Mesodermal cell (in vitro differentiated cells): Measurements from ENCODE around the gene PDE10A.

Experiments used
- H3K27ac ChIP-seq: 2 replicates; pipeline ENCODE4 v1.7.0; 2013; ENCODE audit warnings: mild to moderate bottlenecking, low read depth, low read length, moderate library complexity; ENCODE audit not compliant: severe bottlenecking
- H3K36me3 ChIP-seq: 2 replicates; pipeline ENCODE4 v1.7.1; 2013; ENCODE audit warnings: mild to moderate bottlenecking, low read length, moderate library complexity; ENCODE audit not compliant: control insufficient read depth, insufficient read depth
- H3K4me1 ChIP-seq: one replicate; pipeline ENCODE4 v1.7.1; 2013; ENCODE audit warnings: mild to moderate bottlenecking, low read length; ENCODE audit not compliant: insufficient read depth, control insufficient read depth, poor library complexity, severe bottlenecking
- H3K4me3 ChIP-seq: 2 replicates; pipeline ENCODE4 v1.7.0; 2013; ENCODE audit warnings: low read length, control low read depth, mild to moderate bottlenecking; ENCODE audit not compliant: insufficient read depth, poor library complexity, severe bottlenecking; ENCODE audit errors: extremely low read depth
- H3K9me3 ChIP-seq: 2 replicates; pipeline ENCODE4 v1.7.1; 2013; ENCODE audit warnings: mild to moderate bottlenecking, low read length, moderate library complexity; ENCODE audit not compliant: control insufficient read depth
- WGBS, 2 experiments: methylation state at CpG; one replicate each; pipeline ENCODE4 v1.1.5; 2013; ENCODE audit warnings: missing lambda C conversion rate in 2 of 2; ENCODE audit not compliant: insufficient coverage in 2 of 2; 5-methylcytosine and 5-hydroxymethylcytosine counted together

PDE10A gene

GRCh38 chr6:165401092-165401491 is 261.9 kb downstream of the PDE10A start:
- WGBS, 2 experiments: no CpG with 5 or more reads among the region's 2 CpGs
- H3K27ac ChIP-seq: no peak overlapping the region
- no peaks in the 10 kb centered on the region for H3K4me1 ChIP-seq
- H3K4me3 ChIP-seq: no peak overlapping the region
- no peaks in the 10 kb centered on the region for H3K9me3 ChIP-seq
- H3K36me3 ChIP-seq: no peaks in the 10 kb centered on the region

- 80 to 95% methylated on average over 4 of the region's 6 CpGs for WGBS, 2 experiments
- H3K9me3 ChIP-seq: no peaks in the 10 kb centered on the region
- no peak overlapping the region for H3K27ac ChIP-seq
- no peak overlapping the region for H3K4me3 ChIP-seq
- no peaks in the 10 kb centered on the region for H3K36me3 ChIP-seq
- no peaks in the 10 kb centered on the region for H3K4me1 ChIP-seq
Measured at GRCh38 chr6:165390475-165390874, 272.6 kb downstream of the PDE10A start.

GRCh38 chr6:165389534-165389933 is 273.5 kb downstream of the PDE10A start:
- Histone ChIP-seq H3K36me3 (no peaks in the 10 kb centered on the region), H3K4me1 (no peaks in the 10 kb centered on the region), H3K9me3 (no peaks in the 10 kb centered on the region), H3K4me3 (no peak overlapping the region), H3K27ac (no peak overlapping the region)
- WGBS, 2 experiments: 43 to 60% methylated on average over 2 of the region's 3 CpGs

- H3K9me3 ChIP-seq: no peaks in the 10 kb centered on the region
Measured at GRCh38 chr6:165383323-165383722, 279.7 kb downstream of the PDE10A start.

GRCh38 chr6:165376100-165376499 is 286.9 kb downstream of the PDE10A start:
- Histone ChIP-seq H3K9me3 (no peaks in the 10 kb centered on the region), H3K36me3 (no peaks in the 10 kb centered on the region)
- 83 to 100% methylated on average over 1 of the region's 1 CpG for WGBS, 2 experiments

More at GRCh38 chr6:165383323-165383722, 279.7 kb downstream of the PDE10A start:
- 76 to 94% methylated on average over 2 to 3 of the region's 3 CpGs for WGBS, 2 experiments
- H3K36me3 ChIP-seq: peaks cover 3% of the 10 kb centered on the region
- no peak overlapping the region for H3K4me3 ChIP-seq
- H3K4me1 ChIP-seq: no peaks in the 10 kb centered on the region
- no peak overlapping the region for H3K27ac ChIP-seq

DNA sequence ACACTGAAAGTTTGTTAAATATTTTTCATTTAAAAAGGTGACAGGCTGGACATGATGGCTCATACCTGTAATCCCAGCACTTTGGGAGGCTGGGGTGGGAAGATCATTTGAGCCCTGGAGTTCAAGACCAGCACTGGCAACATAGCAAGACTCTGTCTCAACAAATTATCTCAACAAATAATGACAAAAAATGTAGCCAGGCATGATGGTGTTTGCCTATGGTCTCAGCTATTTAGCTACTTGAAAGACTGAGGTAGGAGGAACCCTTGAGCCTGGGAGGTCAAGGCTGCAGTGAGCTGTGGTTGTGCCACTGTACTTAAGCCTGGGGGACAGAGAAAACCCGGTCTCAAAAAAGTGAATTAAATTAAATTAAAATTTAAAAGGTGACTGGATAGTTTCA is 297.7 kb downstream of the PDE10A start:
- Histone ChIP-seq H3K27ac (no peak overlapping the region), H3K9me3 (no peaks in the 10 kb centered on the region), H3K4me1 (no peaks in the 10 kb centered on the region), H3K36me3 (no peaks in the 10 kb centered on the region), H3K4me3 (no peak overlapping the region)
- no CpG with 5 or more reads among the region's 1 CpG for WGBS, 2 experiments

More at GRCh38 chr6:165376100-165376499, 286.9 kb downstream of the PDE10A start:
- Histone ChIP-seq H3K4me1 (no peaks in the 10 kb centered on the region), H3K4me3 (no peak overlapping the region), H3K27ac (no peak overlapping the region)

DNA sequence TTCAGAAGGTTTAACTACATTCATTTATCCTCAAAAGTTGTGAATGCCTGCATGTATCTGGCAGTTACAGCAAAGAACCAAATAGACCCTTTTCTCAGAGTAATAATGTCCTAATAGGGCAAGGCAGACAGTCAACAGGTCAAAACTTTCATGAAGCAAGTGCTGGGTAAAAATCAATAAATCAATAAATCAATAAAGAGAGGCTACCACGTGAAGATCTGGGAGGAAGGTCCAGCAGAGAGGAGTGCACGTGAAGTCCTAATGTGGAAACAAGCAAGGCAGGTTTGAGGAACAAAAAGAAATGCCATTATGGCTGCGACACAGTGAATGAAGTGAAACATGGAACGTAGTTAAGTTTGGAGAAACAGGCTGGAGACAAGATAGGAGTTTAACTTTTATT is 317.3 kb downstream of the PDE10A start:
- H3K36me3 ChIP-seq: peaks cover 5% of the 10 kb centered on the region

GRCh38 chr6:165340532-165340931 is 322.5 kb downstream of the PDE10A start:
- H3K27ac ChIP-seq: no peak overlapping the region
- no peaks in the 10 kb centered on the region for H3K9me3 ChIP-seq
- no peaks in the 10 kb centered on the region for H3K4me1 ChIP-seq
- H3K4me3 ChIP-seq: no peak overlapping the region
- no peaks in the 10 kb centered on the region for H3K36me3 ChIP-seq
- WGBS, 2 experiments: 94 to 100% methylated on average over 3 to 4 of the region's 5 CpGs

More for the DNA sequence above, 317.3 kb downstream of the PDE10A start:
- WGBS, 2 experiments: 89 to 93% methylated on average over 4 of the region's 4 CpGs
- H3K4me3 ChIP-seq: no peak overlapping the region
- H3K4me1 ChIP-seq: no peaks in the 10 kb centered on the region
- no peak overlapping the region for H3K27ac ChIP-seq
- peaks cover 6% of the 10 kb centered on the region for H3K9me3 ChIP-seq

DNA sequence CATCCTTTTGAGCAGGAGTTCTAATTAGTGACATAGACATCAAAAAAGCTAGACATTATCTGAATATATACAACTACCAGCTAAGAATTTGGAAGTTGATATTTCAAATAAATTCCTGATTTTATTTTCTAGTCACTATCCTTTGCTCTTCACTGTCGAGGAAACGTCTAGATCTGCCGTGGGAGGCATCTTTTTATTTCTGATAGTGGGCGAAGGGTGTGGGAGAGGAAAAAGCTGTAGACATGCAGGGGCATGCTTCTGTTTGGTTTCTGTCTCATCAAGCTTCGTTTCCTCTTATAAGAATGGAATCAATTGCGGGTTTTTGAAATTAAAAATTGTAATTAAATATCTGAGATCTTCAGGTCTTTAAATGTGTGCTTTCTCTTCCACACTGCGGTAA is 337.4 kb downstream of the PDE10A start:
- WGBS, 2 experiments: 80 to 94% methylated on average over 1 to 6 of the region's 7 CpGs
- Histone ChIP-seq H3K27ac (no peak overlapping the region), H3K36me3 (no peaks in the 10 kb centered on the region), H3K9me3 (peaks cover 13% of the 10 kb centered on the region), H3K4me3 (no peak overlapping the region), H3K4me1 (no peaks in the 10 kb centered on the region)

- Histone ChIP-seq H3K27ac (no peak overlapping the region), H3K36me3 (no peaks in the 10 kb centered on the region), H3K4me1 (no peaks in the 10 kb centered on the region), H3K4me3 (no peak overlapping the region), H3K9me3 (peaks cover 15% of the 10 kb centered on the region)
- no CpG with 5 or more reads among the region's 1 CpG for WGBS, 2 experiments
Measured at GRCh38 chr6:165321555-165322145, 341.4 kb downstream of the PDE10A start.

GRCh38 chr6:165321150-165321549 is 341.9 kb downstream of the PDE10A start:
- Histone ChIP-seq H3K27ac (no peak overlapping the region), H3K36me3 (no peaks in the 10 kb centered on the region), H3K4me3 (no peak overlapping the region), H3K4me1 (no peaks in the 10 kb centered on the region), H3K9me3 (peaks cover 15% of the 10 kb centered on the region)
- WGBS, 2 experiments: 63 to 87% methylated on average over 2 of the region's 3 CpGs
